Choroid plexus epithelial cell (primary cell): ENCODE data around the gene CD247.

Source experiments
- DNase-seq: peaks from one replicate; pipeline ENCODE4 v3.0.0-alpha.2; 2010; ENCODE audit warnings: low read depth
- H3K4me3 ChIP-seq: 2 replicates; pipeline ENCODE4 v1.5.1; 2011; ENCODE audit warnings: low read depth, mild to moderate bottlenecking, control low read depth, low read length, moderate library complexity
- TF ChIP-seq, protein P1 (sequence below): conservative IDR thresholded peaks from 2 replicates; pipeline ENCODE4 v1.5.1; 2011; ENCODE audit warnings: low read depth, mild to moderate bottlenecking, control low read depth, inconsistent platforms, low read length, moderate library complexity

Gene CD247

DNA sequence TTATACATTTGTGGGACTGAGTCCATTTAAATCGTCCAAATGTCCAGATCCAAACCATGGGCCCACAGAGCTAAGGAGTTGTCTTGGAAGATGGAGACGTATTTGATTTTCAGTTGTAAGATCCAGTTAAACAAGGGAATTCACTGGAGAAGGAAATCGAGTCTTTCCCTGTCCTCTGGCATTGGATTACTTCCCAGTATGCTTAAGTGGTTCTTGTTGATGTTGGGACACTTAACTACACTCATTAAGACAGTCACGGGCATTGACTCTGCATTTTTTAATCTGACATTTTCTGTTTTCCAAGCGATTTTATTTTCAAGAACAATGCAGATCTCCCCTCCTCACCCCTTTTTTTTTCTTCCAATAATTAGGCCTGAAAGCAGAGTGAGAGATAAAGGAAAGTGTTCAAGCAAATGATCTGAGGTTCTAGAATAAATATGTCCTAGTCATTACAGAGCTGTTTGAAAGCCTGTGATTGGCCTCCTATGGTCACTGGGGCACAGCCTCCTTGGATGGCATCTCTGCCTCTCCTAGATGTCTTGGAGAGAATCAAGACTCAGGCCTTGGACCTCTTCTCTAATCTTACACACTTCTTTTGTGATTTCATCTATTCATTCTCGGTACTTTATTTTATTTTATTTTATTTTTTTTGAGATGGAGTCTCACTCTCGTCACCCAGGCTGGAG lies 48.9 kb downstream of the CD247 start:
- TF ChIP-seq, protein P1, sequence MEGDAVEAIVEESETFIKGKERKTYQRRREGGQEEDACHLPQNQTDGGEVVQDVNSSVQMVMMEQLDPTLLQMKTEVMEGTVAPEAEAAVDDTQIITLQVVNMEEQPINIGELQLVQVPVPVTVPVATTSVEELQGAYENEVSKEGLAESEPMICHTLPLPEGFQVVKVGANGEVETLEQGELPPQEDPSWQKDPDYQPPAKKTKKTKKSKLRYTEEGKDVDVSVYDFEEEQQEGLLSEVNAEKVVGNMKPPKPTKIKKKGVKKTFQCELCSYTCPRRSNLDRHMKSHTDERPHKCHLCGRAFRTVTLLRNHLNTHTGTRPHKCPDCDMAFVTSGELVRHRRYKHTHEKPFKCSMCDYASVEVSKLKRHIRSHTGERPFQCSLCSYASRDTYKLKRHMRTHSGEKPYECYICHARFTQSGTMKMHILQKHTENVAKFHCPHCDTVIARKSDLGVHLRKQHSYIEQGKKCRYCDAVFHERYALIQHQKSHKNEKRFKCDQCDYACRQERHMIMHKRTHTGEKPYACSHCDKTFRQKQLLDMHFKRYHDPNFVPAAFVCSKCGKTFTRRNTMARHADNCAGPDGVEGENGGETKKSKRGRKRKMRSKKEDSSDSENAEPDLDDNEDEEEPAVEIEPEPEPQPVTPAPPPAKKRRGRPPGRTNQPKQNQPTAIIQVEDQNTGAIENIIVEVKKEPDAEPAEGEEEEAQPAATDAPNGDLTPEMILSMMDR: no peak
- no peak for DNase-seq
- H3K4me3 ChIP-seq: no peak overlapping the region

DNA sequence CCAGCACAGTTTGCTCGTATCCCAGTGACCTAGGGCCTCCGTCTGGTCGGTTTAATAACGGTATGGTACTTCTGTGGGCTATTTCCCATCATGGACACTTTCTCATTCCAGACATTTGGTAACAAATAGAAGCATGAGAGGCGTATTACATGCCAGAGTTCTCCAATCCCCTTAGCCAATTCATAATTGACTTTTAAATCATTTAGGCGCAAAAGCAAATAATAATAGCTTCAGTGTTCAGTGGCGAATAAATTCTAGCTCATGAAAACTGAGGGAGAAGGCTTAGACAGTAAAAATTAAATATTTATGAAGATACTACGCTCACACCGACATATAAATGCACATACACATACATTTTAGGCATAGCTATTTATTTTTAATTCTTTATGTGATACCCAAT lies 50.6 kb downstream of the CD247 start:
- TF ChIP-seq, protein P1: no peak
- no peak overlapping the region for H3K4me3 ChIP-seq
- no peak for DNase-seq

DNA sequence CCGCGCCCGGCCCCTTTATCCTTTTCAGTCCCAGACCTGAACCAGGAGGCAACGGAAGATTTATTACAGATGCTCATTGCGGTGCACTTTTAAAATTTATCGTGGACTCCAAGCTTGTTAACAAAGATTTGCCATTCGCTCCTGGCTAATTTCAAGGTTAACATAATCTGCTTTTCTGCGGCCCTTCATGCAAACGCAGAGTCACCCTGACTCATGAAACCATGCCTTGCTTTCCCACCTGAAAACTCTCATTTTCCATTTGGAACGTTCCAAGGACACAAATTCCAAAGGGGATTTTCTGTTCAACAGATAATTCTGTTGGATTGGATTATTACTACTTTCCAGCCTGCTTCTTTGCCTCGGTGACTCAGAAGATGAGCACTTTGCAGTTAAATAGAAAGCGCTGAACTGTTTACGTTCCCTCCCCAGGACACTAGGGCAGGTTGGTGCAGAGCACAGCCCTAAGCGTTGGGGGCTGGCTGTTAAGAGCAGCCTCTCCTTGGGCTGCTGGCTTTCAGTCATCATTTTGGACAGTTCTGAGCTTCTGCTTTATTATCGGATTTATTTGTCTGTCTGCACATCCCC lies 51.1 kb downstream of the CD247 start:
- TF ChIP-seq, protein P1: peak; percentile 3
- DNase-seq: peak; percentile 47
- H3K4me3 ChIP-seq: no peak overlapping the region

DNA sequence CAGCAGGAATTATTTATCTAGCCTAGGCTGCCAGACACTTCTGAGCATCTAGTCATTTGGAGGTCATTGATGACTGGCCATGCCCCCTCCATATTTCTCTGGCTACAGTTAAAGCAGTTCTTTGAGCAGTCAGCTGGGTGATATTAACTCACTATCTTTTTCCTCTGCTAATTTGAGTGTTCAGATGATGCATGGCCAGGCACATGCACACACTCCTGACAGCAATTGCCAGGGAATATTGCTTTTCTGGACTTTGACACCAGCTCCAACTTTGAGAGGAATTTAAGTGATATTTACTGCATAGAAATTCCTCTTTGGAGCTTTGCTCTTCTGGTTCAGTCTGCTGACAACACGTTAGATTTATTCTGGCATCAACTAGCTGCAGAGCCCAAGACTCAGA lies 52.6 kb downstream of the CD247 start:
- TF ChIP-seq, protein P1: no peak
- no peak overlapping the region for H3K4me3 ChIP-seq
- no peak for DNase-seq

DNA sequence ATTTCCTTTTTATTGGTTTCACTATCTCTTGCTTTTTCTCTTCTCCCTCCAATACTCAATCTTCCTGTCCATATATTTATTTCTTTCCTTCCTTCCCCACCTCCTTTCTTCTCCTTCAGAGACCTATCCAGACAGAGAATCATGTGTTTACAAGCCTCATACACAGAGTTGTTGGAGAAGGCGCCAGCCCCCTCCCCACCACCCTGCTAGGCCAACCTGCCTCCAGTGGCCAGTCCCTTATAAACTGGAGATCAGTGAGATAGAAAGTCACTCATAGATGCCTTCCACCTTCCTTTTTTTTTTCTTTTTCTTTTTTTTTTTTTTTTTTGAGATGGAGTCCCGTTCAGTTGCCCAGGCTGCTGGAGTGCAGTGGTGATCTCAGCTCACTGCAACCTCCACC lies 53.3 kb downstream of the CD247 start:
- no peak overlapping the region for H3K4me3 ChIP-seq
- DNase-seq: no peak
- TF ChIP-seq, protein P1: no peak

DNA sequence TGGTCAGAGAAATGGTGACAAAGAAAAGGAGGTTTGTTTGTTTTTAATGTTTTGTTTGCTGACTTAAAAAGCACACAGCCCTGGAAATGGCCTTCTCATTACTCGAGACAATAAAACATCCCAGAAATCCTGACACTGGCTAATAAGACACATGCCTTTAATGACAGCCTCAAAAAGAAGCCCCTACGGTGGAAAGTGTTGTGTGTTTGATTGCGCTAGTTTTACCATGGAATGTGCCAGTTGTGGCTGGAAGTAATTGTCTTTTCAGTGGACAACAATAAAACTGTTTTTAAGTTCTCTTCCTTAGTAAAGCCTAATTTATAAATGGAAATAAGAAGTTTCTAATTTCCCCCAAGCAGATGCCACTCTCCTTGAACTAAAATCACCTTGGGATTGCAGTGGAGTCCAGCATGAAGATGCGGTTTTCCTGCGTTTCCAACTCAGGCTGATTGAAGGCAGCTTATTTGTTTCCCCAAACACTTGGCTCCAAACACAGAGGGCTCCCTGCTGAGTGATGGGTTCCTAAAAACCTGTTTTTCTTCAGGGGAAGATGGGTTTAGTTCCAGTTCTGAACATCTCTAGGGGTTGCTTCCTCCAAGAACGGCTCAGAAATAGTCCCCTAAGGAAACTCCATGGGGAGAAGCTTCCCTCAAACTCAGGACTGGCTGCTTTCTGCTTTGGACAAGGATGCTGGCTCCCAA lies 54.3 kb downstream of the CD247 start:
- no peak for DNase-seq
- H3K4me3 ChIP-seq: no peak overlapping the region
- TF ChIP-seq, protein P1: no peak
